ENCODE results near the gene NMNAT2. TPM values are rescaled to one million over a fixed set of nuclear protein-coding genes. Genes with fewer than 3 reads are reported as not detected.

Gene NMNAT2
- total and polyA plus RNA-seq, 2 of the 8 experiments (the other 6 are each of a cell fraction or from before 2014, with no cell fraction given): 6.5 to 20.9 TPM

GRCh38 chr1:183327434-183328290, 90.5 kb downstream of the NMNAT2 start:
- peaks cover 12 to 24% (median 16%) of the 10 kb centered on the region in 4 experiments for H3K4me1 ChIP-seq (replicated peaks in 1 of 4; ENCODE audit: control insufficient read depth in 3 of 4, insufficient read depth in 4 of 4, low read length in 3 of 4)
- H3K23me2 ChIP-seq (ENCODE audit: low read depth, low read length): no peaks in the 10 kb centered on the region
- H3K14ac ChIP-seq (ENCODE audit: insufficient read length): no peak overlapping the region
- 0 out of 2 replicates have a peak overlapping the region, but pooled peaks have one; percentile 72 for H2BK12ac ChIP-seq (ENCODE audit: low read depth, low read length)
- WGBS, 2 experiments (ENCODE audit: extremely low coverage in 1 of 2, insufficient coverage in 1 of 2, insufficient read length in 1 of 2, insufficient replicate concordance in 2 of 2, low coverage in 1 of 2, low lambda C conversion rate in 2 of 2, missing lambda C conversion rate in 1 of 2): 92% methylated on average over 11 of the region's 11 CpGs; no CpG with 5 or more reads in 1 of the 2 experiments
- no peak overlapping the region for H2AK5ac ChIP-seq (ENCODE audit: low read depth, low read length)
- H3K56ac ChIP-seq (replicated peaks; ENCODE audit: insufficient read length, low read depth, low read length): no peak overlapping the region
- H2BK120ac ChIP-seq (replicated peaks; ENCODE audit: low read depth, low read length): no peak overlapping the region
- no peak overlapping the region for H2AFZ ChIP-seq (ENCODE audit: low read length)
- no peak overlapping the region for H4K5ac ChIP-seq (ENCODE audit: insufficient read length, low read depth, low read length)
- H3K79me2 ChIP-seq (ENCODE audit: control insufficient read depth in 1 of 2, insufficient read depth in 2 of 2, low read length in 2 of 2): no peaks in the 10 kb centered on the region
- no peak overlapping the region for H4K91ac ChIP-seq (replicated peaks; ENCODE audit: insufficient read length, low read length)
- H3K18ac ChIP-seq (ENCODE audit: extremely low read depth, low read length): peak overlapping the region; percentile 7; the same call in 1 of the 2 replicates
- H3K27me3 ChIP-seq (replicated peaks in 1 of 4; ENCODE audit: control insufficient read depth in 3 of 4, extremely low read depth in 1 of 4, insufficient read depth in 3 of 4, low read length in 3 of 4): no peaks in the 10 kb centered on the region
- no peak overlapping the region for H3K4me2 ChIP-seq (ENCODE audit: insufficient read depth in 1 of 2, low read depth in 2 of 2, low read length in 2 of 2)
- no peaks in the 10 kb centered on the region for H3K36me3 ChIP-seq (ENCODE audit: control insufficient read depth in 2 of 4, insufficient read depth in 4 of 4, low read length in 3 of 4)
- H3K27ac ChIP-seq (ENCODE audit: low read depth, low read length): no peak overlapping the region
- ChIA-PET POLR2A (ENCODE audit: partially characterized antibody) (no interaction called here), CTCF (ENCODE audit: partially characterized antibody) (interaction anchor here (0.6 to 2.8 kb wide), 7 partner anchors 9 to 57 kb away, joined by 3 to 13 read pairs (median 3); no protein-coding TSS in a partner anchor)
- no peak overlapping the region for H2BK5ac ChIP-seq (ENCODE audit: low read depth, low read length)
- H3K9ac ChIP-seq (replicated peaks in 1 of 4; ENCODE audit: extremely low read depth in 1 of 4, low read depth in 3 of 4, low read length in 3 of 4): 0 out of 7 replicates have a peak overlapping the region, but pooled peaks of 1 of the 4 experiments have one; percentile 28
- H4K20me1 ChIP-seq (replicated peaks in 1 of 2; ENCODE audit: control insufficient read depth in 1 of 2, insufficient read depth in 2 of 2, low read length in 2 of 2): no peaks in the 10 kb centered on the region
- H3K9me3 ChIP-seq (ENCODE audit: insufficient read depth in 2 of 2, low read depth in 1 of 2, low read length in 1 of 2): no peaks in the 10 kb centered on the region
- DNase-seq (ENCODE audit: low read depth in 1 of 2, low spot score in 2 of 2) (no peak), FAIRE-seq (no peak)
- H4K8ac ChIP-seq (ENCODE audit: extremely low read depth, insufficient read depth, low read length): no peak overlapping the region
- H3K4ac ChIP-seq (replicated peaks; ENCODE audit: insufficient read length, low read depth, low read length): no peak overlapping the region
- no peak overlapping the region for H3K23ac ChIP-seq (ENCODE audit: insufficient read length)
- 0 out of 2 replicates have a peak overlapping the region, but pooled peaks have one; percentile 55 for H2BK20ac ChIP-seq (ENCODE audit: low read length)
- no peak overlapping the region; the same call in 1 of the 2 replicates for H2BK15ac ChIP-seq (ENCODE audit: low read length)
- no peak for TF ChIP-seq SP4 (IDR thresholded peaks at IDR 0.05; ENCODE audit: low read length)
- no peak for TF ChIP-seq HDAC6 (IDR thresholded peaks at IDR 0.05; ENCODE audit: low read depth, low read length)
- TF ChIP-seq POLR2AphosphoS5 (IDR thresholded peaks at IDR 0.05; ENCODE audit: low read depth, low read length): no peak
- TF ChIP-seq CHD2 (IDR thresholded peaks at IDR 0.05; ENCODE audit: low read length): no peak
- TF ChIP-seq ZNF274 (IDR thresholded peaks at IDR 0.05; ENCODE audit: borderline replicate concordance, extremely low read depth, low read length): no peak
- TF ChIP-seq TCF12 (IDR thresholded peaks at IDR 0.05; ENCODE audit: low read depth, low read length): no peak
- no peak for TF ChIP-seq EZH2 (IDR thresholded peaks at IDR 0.05; ENCODE audit: low read depth, low read length, severe bottlenecking)
- no peak for TF ChIP-seq JUN (IDR thresholded peaks at IDR 0.05; ENCODE audit: low read depth, low read length)
- no peak for TF ChIP-seq KDM5A (IDR thresholded peaks at IDR 0.05; ENCODE audit: low read length)
- TF ChIP-seq KDM1A (IDR thresholded peaks at IDR 0.05; ENCODE audit: borderline replicate concordance, low read length): no peak
- no peak for TF ChIP-seq TBP (IDR thresholded peaks at IDR 0.05; ENCODE audit: low read depth, low read length)
- H3K79me1 ChIP-seq (ENCODE audit: low read depth, low read length): no peaks in the 10 kb centered on the region
- H3K4me3 ChIP-seq (ENCODE audit: extremely low read depth in 1 of 4, insufficient read depth in 2 of 4, low read depth in 3 of 4, low read length in 4 of 4): no peak overlapping the region
